ENCODE results near the gene PTTG1IP2.
"Not testable (repeated sequence)": the region's sequence is repeated elsewhere in the genome, so short reads cannot be mapped to it uniquely, and the experiment has no call there.

PTTG1IP2 gene

DNA sequence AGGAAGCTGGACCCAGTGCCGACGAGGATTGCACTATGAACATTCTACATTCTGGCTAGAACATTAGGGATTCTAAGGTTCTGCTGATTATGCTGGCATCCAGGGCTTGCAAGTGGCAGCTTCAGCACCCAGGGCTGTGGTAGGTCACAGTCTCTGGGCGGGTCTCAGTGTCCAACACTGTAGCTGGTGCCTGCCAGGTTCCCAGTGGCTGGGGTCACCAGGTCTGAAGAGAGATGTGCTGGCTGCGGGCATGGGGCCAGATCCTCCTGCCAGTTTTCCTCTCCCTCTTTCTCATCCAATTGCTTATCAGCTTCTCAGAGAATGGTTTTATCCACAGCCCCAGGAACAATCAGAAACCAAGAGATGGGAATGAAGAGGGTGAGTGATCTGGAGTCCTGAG lies at the start of gene PTTG1IP2:
TSS of gene PTTG1IP2 (plus strand) at position 86 of the 400 bp plus-strand sequence. CDS start at position 234, 148 bp downstream.
- no peak for DNase-seq (ENCODE audit: low read depth in 2 of 2)

DNA sequence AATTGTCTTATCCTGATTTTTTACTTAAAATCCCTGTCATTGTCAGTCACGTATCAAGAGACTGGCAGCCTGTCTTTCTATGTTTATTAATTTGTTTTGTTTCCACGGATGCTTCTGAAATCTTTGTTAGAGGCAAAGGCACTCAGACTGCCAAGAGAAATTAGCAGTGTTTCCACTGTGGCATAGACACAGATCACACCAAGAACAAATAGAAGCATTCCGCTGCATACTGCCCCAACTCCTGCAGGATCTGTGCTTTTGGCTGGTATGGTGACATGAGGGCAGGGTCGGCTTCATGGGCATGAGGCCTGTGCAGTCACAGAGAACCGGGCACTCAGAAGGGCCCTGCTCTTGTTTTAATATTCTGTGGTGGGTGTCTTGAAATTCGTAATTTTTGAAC lies 47.8 kb upstream of the PTTG1IP2 start:
- no peak for DNase-seq (ENCODE audit: low read depth in 2 of 2)

DNA sequence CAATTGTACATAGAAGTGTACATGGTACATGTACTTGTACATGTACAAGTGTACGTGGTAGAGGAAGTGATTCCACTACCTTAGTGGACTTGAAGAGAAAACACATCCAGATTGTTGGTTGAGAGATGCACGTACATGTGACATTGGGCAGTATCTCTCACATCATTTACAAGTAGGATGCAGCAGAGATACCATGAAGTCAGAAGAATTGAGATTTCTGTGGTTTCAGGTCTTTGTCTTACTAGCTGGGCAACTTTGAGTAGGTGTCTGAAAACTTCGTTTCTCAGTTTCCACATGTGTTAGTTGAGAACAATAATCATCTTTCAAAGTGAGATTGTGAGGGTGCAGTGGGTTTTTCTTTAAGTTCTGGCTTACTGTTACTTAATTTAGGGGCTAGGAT lies 44.7 kb upstream of the PTTG1IP2 start:
- DNase-seq (ENCODE audit: low read depth in 2 of 2): no peak

DNA sequence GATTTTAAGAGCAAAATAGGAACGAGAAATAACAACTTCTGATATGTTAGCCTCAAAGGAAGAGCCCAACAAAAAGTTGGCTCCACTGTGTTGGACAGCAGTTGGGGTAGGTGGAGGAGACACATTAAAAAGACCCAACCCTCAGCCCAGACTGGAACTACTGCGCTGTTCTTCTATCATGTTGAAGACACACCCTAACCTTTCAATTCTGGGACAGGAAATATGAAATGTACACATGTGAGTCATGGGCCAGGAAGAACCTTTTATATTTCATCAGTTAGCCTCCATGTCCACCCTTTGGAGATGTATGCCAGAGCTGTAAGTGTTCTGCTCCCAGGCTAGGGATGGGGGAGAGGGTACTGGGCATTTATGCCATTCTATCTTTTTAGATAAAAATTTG lies 44.1 kb upstream of the PTTG1IP2 start:
- DNase-seq (ENCODE audit: low read depth in 2 of 2): no peak

DNA sequence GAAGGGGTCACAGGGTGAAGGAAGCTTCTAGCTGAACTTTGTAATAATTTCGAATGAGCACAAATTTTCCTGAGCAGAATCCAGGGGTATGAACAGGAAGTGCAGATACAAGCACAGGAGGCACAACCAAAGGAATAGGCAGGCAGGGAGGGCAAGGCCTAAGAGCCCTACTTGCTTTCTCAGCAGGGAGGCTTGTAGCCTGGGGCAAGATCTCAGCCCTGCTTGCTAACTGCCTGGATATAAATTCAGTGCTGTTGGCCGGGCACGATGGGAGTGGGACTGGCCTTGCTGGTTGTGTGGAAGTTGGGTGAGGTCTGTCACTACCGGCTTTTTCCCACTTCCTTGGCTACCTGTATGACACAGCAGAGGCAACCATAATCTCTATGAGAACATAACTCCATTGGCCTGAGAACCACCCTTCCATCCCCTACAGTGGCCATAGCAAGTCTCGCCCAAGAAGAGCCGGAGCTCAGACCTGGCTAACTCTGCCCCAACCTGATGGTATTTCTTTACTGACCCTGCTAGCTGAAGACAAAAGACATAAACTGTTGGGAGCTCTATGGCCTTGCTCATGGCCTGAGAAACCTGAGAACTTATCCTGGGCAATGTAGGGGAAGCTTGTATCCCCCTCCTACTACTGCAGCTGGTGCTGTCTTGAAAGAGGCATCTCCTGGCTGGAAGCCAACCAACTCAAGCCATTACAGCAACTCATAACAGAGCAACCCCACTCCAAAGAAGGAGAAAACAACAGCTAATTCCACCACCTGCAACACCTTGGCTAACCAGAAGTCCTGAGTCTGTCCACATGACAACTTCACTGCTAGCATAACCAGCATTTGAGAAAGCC lies 38.6 kb upstream of the PTTG1IP2 start:
- DNase-seq (ENCODE audit: low read depth in 2 of 2): no peak

DNA sequence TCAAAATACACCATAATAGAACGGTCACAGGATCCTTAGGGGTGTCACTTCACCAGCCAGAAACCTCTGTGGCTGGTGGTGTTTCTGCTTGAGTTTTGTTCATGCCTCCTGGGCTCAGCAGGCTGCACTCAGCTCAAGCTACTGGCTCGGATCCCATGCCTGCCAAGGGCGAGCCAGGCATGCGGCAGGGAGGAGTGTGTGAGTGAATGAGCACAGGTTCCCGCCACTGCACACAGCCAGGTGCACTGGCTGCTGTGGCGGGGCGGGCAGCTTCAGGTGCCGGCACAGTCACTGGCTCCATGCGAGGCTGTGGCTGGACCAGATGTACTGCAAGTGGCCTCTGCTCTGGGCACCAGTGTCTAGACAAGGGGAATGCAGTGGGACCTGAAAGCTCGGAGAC lies 36.7 kb upstream of the PTTG1IP2 start:
- no peak for DNase-seq (ENCODE audit: low read depth in 2 of 2)

DNA sequence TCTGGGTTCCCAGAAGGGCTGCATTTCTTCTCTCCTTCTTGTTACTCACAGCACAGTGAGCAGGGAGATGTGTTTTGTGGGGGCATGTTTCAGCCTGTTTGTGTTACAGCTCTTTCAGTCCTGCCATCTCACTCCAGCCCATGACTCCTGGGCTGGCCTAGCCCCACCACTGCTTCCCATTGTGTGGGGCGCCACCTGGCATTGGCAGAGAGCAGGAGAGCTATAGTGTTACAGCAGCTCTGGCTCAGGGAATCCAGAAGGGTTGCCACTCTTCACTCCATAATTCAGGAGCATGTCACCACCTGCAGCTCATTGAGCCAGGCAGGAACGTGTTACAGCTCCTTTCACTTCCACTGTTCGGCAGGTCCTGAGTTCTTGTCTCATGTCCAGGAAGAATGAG lies 36.2 kb upstream of the PTTG1IP2 start:
- DNase-seq (ENCODE audit: low read depth in 2 of 2): no peak

DNA sequence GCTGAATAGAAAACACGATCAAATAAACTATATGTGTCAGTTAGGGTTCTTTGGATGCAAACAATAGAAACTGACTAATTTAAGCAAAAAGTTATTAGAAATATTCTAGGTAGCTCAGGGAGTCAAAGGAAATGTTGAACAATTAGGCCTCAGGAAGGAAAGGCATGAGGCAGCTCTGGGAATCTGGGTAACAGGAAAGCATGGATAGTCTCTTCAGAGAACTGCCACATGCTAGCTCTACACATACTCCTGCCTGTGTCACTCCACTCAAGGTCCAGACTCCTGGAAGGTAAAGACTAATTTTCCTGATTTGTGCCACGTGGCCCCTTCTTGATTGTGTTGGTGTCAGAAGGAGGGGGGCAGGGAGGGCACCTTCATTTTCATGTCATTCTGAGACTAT lies 23.8 kb upstream of the PTTG1IP2 start:
- DNase-seq (ENCODE audit: low read depth in 2 of 2): no peak

DNA sequence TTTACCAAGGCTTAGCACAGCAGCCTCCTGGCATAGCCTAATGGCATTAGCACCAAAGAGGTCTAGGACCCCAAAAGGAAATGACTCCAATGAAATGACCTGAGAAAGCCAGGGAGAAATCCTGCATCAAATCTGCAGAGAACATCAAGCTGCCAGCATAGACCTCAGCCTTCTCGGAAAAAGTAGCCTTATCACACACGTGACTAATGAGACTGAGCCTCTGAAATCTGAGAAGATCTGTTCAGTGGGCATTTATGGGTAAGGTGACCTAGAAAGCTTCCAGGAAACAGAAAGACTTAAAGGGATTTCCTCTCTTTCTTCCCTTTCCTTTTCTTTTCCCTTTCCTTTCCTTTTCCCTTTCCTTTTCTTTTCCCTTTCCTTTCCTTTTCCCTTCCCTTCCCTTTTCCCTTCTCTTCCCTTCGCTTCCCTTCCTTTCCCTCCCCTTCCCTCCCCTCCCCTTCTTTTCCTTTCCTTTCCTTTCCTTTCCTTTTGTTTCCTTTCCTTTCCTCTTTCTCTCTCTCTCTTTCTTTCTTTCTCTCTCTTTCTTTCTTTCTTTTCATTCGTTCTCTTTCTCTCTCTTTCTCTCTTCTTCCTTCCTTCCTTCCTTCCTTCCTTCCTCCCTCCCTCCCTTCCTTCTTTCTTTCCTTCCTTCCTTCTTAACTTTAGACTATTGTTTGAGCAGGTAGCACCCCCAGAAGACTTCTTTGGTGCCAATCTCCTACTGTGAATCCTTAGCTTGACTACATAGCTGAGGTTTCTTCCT lies 23.1 kb upstream of the PTTG1IP2 start:
- DNase-seq (ENCODE audit: low read depth in 2 of 2): no peak

DNA sequence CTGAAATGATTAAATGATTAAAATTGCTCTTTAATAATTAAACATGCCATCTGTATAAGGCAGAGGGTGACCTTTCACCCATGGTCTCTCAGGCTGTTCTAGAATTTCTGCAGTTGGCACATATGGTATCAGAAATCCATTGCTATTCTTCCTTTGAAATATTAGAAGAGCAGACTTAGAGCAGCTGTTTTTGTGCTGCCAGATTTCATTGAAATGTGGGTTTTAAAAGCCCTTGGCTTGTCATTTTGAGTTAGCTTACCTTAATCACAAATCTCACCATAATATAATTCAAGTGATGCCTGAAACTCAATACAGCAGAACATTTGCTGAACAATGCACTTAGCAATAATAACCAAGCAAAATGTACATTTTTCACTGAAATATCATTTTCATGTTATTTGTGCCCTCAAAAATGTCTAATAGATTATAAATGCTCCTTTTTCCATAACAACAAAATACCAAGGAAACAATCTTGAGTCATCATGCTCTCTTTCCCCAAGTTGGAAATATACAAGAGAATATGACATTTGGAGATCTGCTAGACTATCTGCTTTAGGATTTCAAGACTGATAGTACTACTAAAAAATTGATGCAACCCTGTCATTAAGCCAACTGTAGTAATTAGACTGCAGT lies 16.1 kb upstream of the PTTG1IP2 start:
- DNase-seq (ENCODE audit: low read depth in 2 of 2): no peak

DNA sequence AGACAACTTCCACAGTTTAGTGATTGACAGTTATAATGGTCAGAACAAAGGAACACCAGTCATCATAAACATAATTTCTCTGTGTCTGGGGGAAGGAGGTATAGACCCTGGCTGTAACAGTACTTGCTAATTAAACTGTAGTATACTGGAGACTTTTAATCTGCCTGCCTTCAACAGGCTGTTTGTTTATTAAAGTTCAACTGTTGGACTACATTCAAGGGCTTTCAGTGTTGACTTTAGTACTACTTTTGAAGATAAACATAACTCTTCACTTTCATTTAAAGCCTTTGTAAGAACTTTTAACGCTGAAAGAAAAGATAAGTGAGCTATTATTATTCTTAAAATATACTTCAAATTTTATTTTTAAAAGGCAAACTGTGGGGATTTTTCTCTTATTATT lies 15.5 kb upstream of the PTTG1IP2 start:
- DNase-seq (ENCODE audit: low read depth in 2 of 2): no peak

DNA sequence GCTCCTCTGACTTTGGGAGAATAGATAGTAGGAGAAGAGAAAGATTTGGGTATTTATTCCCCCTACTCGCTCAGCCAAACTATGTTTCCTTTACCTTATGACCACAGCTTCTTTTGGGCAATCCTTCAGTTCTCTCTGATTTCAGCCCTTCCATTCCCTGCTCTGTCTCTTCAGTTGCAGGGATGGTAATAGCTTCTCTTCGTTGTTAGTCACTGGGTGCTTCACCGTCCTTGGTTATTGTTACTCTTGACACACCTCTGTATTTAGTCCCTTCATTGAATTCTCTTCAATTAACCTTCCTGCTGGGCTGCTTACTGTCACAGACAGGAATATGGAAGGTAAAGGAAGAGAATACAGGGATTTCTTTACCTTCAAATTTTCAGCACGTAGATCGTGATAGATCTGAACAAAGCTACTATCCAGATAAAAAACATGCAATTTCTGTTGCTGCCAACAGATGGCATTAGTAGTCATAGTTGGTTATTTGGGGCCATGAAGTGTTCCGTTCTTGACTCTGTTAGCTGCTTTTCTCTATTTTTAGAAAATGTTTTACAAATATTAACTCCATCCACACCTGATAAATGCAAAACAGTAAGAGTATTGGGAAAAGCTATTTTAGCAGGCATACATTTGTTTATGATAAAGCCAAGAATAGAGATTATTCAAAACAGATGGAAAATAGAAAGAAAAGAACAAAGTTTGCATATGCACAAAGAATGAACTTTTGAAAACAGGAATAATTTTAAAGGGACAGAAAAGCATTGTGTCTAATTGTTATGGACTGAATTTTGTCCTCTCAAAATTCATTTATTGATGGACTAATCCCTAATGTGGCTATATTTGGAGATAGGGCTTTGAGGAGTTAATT lies 14.0 kb upstream of the PTTG1IP2 start:
- DNase-seq (ENCODE audit: low read depth in 2 of 2): no peak

DNA sequence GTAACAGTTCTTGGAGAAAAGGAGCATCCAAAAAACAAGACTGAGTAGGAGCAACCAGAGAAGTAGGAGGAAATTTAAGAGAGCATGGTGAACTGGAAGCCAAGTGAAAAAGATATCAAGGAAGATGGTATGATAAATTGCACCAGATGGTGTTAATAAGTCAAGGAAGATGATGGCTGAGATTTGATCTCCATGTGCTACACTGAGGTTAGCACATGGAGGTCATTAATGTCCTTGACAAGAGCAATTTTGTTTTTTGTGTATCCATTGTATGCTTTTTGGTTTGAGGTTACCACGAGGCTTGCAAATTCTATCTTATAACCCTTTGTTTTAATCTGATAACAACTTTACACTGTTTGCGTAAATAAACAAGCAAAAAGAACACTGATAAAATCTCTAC lies 11.3 kb upstream of the PTTG1IP2 start:
- DNase-seq (ENCODE audit: low read depth in 2 of 2): no peak

DNA sequence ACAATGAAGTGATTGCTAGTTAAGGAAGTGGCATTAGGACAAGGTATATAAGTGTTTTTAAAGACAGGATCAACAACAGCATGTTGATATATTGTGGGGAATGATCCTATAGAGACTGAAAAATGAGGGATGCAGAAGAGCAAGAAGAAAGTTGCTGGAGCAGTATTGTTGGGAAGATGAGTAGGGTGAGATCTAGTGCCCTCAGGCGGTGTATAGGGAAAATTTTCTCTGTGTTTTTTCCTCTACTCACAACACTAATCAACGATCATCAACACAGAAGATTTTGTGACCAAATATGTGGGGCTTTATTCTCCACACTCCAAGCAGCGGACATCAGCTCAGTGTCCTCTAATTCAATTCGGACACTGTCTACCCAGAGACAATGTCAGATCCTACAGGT lies 9.6 kb upstream of the PTTG1IP2 start:
- DNase-seq (ENCODE audit: low read depth in 2 of 2): no peak

DNA sequence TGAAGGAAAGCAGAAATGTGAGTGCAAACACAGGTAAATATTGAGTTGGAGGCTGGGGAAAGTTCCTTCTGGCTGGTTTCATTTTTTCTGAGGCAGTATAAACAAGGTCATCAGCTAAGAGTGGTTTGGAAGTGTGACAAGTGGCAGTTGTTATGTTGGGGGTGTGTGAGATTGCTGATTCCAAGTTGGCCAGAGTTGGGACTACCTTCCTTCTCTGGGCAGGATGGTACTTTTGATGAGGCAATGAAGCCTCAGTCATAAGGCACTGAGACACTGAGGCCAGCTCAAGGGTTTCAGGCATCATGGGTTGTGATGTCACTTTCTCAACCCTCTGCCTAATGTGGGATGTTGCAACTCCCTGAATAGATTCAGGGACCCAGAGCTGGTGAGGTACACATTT lies 8.2 kb upstream of the PTTG1IP2 start:
- no peak for DNase-seq (ENCODE audit: low read depth in 2 of 2)

DNA sequence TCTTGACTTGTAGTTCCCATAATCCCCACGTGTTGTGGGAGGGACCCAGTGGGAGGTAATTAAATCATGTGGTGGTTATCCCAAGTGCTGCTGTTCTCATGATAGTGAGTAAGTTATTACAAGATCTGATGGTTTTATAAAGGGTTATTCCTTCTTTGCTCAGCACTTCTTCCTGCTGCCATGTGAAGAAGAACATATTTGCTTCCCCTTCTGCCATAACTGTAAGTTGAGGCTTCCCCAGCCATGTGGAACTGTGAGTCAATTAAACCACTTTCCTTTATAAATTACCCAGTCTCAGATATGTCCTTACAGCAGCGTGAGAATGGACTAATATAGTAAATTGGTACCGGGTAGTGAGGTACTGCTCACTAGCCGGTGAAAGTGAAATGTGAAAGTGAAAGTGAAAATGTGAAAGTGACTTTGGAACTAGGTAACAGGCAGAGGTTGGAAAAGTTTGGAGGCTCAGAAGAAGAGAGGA lies 6.2 kb upstream of the PTTG1IP2 start:
- DNase-seq (ENCODE audit: low read depth in 2 of 2): not testable (repeated sequence)

DNA sequence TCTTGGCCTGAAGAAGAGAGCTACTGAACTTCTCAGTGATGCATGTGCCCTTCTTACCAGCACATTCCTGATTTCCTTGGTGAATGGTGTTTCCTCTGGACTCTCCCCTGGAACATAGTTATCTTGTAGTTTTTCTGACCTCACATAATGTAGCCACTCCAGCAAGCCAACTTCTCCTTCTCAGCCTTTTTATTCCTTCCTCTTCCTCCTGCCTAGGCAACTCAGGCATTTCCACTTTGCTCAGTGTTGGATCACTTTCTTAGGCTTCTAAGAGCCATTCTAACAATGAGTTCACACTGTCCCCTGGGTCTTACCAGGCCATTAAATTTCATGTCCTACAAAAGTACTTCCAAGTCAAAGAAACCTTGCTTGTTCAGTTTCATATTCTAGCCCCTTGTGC lies 3.6 kb upstream of the PTTG1IP2 start:
- DNase-seq (ENCODE audit: low read depth in 2 of 2): no peak

DNA sequence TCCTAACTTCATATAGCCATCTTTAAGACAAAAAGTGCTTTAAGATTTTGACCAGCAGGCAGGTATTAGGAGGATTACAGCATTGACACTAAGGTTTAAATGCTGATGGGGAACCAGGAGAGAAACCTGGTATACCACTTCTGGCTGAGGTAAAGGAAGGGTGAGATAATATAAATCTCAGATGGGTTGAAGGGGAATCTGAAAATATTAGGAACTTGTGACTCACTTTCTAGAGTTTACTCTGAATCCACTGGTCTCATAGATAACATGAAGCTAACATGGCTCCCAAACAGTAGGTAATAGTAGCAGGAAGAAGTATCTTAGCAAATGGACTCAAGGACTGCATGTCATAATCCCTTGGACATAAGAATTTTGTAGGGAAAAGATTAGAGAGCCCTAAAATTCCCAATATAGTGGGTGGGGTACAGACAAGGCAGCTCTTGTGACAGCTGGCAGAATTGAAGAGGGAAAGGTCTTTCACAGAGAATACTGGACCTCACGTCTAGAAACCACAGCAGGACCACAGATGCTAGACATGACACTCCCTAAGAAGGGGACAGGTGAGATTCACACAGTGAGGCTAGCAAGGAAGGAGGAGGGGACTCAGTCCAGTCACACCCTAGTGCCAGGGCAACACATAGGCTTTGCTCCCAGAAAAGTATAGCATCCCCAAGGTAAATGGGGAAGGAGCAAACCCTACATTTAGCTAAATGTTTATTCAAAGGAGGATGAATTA lies 3.5 kb downstream of the PTTG1IP2 start:
- DNase-seq (ENCODE audit: low read depth in 2 of 2): no peak

DNA sequence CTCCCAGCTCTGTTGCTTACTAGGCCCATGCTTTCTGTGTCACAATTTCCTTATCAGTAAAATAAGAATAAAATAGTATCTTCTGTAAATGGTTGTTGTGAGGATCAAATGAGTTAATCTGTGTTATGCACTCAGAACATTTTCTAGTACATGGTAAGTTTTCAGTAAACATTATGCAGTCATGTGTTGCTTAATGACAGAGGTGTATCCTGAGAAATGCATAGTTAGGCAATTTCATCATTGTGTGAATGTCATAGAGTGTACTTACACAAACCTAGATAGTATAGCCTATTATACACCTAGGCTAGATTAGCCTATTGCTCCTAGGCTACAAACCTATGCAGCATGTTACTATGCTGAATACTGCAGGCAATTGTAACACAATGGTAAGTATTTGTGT lies 4.4 kb downstream of the PTTG1IP2 start:
- DNase-seq (ENCODE audit: low read depth in 2 of 2): no peak

DNA sequence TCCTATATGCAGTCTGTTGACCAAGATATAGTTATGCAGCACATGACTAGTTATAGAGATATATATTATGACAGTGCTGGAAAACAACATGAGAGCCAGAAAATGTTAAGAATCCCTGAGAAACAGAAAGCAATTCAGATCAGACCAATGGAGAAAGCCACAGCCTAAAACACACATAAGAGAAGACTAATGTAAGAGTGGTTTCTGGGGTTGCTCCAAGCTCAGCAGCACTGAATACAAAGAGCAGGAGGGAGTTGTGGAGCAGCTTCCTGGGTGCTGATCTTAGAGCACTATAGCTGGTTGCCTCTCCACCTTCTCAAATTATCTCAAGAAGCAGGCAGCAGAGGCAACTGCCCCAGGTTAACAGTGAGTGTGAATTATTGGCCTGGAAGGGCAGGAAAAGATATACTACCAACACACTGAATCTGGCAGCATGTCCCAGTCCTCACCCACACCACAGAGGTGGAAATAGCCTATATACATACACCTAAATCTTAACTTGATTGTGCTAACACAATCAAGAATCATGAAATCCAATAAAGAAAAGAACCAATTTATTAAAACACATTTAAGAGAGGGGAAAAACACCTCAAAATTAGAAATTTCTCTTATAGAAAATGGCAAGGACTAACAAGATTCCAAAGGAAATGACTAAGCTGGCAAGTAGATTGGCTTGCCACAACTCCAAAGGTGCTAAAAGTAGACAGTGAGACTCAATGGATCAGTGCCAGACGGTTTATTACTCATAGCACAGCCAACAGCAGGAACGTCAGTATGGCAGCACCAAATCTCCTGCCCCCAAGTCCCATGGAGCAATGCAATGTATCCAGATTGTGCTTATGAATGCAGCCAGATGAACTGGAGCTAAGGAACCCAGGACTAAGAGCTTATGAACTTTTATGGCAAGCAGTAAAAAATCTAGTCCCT lies 5.1 kb downstream of the PTTG1IP2 start:
- DNase-seq (ENCODE audit: low read depth in 2 of 2): no peak
